Muscle of back (tissue), 11 donors: Measurements from ENCODE around the gene MICALL2. TPM values are rescaled to one million over a fixed set of nuclear protein-coding genes. Genes with fewer than 3 reads are reported as not detected.
"Not testable (repeated sequence)": the region's sequence is repeated elsewhere in the genome, so short reads cannot be mapped to it uniquely, and the experiment has no call there.

Experiments used
- DNase-seq, 3 donors: peaks; one replicate each; pipeline versions ENCODE4 v3.0.0 to v3.0.0-alpha.2; 2013
- polyA plus RNA-seq, 10 donors: library from polyadenylated mRNA; unstranded; fragments of 120-200 nt; gene quantifications; one replicate each; pipeline ENCODE4 v1.2.1, GENCODE V29; 2013; ENCODE audit not compliant: insufficient read length in 10 of 10

The MICALL2 gene
- polyA plus RNA-seq, 10 donors = 4.0 to 10.2 (median 6.0) TPM

DNA sequence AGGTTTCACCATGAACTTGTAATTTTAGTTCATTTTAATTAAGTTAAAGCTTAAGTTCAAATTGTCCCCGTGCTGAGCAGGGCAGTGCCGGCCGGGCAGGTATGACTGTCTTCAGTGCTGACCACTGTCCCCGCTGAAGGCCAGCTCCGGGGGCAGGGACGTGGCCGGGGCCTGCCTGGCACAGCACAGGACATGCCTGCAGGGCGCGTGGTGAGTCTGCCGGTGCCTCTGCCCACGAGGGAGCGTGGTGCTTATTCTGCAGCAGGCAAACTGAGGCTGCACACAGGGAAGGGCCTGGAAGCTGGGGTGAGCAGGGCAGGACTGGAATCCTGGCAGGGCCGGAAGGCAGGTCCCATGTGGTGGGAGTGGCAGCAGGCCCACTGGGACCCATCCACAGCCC is 9.8 kb downstream of the MICALL2 start:
- DNase-seq = no peak

DNA sequence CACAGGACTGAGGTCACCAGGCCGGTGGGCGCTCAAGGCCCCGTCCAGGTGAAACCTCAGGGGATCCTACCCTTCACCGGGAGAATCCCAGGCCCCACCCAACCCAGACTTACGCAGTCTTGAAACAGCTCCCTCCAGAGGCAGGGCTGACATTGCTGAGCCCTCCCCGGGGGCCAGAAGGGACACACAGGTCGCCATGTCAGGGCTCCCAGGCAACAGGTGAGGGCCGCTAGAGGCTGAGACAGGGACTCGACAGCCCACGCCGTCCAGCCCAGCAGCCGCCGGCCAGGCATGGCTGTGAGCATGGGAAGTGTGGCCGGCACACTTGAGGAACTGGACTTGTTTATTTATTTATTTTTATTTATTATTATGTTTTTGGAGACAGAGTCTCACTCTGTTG is 10.3 kb downstream of the MICALL2 start:
- no peak for DNase-seq

GRCh38 chr7:1447551-1448244 is 11.6 kb downstream of the MICALL2 start:
- peak in 1 of 3 donors; percentile 14 for DNase-seq

DNA sequence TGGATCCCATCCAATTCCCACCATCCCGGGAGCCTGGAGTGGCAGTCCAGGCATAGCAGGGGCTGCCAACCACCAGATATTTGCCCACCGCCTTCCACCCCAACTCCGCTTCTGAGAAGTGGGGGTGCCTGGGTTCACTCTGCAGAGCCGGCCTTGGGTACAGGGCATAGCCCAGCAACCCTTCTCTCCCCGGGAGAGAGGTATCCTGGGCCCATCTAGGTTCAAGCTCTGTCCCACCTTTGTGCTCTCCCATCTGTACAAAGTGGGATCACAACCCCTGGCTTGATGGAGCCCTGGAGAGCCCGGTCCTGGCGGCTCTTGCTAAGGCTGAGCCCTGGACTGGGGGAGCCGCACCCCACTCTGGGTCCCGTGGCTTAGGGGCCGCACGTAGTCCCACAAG is 12.2 kb downstream of the MICALL2 start:
- DNase-seq = no peak

GRCh38 chr7:1446620-1447032 is 12.6 kb downstream of the MICALL2 start:
- DNase-seq = no peak

DNA sequence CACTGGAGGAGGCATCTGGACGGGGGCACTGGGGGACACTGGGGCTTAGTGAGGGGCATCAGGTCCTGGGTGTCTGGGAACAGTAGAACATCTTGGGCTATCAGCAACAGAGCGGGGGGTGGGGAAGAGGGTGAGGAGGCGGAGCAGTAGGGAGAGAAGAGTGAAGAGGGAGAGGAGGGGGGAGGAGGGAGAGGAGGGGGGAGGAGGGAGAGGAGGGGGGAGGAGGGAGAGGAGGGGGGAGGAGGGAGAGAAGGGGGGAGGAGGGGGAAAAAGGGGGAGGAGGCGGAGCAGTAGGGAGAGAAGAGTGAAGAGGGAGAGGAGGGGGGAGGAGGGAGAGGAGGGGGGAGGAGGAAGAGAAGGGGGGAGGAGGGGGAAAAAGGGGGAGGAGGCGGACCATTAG is 13.2 kb downstream of the MICALL2 start:
- DNase-seq = not testable (repeated sequence)

DNA sequence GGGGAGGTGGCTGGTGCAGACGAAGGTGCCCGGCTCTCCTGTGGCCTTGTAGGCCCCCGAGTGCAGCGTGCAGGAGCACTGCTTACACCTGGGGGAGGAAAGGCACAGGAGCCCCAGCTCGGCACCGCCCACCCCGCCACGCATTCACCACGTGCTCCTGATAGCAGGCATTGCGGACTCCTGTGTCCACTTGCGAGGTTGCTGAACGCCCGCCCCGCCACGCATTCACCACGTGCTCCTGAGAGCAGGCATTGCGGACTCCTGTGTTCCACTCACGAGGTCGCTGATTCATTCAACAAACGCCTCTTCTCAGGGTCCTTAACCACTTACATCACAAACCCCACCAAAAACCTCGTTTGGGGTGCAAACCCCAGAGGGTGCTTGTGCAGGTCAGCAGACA is 13.9 kb downstream of the MICALL2 start:
- no peak for DNase-seq

GRCh38 chr7:1444925-1445322 is 14.3 kb downstream of the MICALL2 start:
- DNase-seq = no peak

- DNase-seq = no peak
Measured at GRCh38 chr7:1444214-1444924, 14.9 kb downstream of the MICALL2 start.

DNA sequence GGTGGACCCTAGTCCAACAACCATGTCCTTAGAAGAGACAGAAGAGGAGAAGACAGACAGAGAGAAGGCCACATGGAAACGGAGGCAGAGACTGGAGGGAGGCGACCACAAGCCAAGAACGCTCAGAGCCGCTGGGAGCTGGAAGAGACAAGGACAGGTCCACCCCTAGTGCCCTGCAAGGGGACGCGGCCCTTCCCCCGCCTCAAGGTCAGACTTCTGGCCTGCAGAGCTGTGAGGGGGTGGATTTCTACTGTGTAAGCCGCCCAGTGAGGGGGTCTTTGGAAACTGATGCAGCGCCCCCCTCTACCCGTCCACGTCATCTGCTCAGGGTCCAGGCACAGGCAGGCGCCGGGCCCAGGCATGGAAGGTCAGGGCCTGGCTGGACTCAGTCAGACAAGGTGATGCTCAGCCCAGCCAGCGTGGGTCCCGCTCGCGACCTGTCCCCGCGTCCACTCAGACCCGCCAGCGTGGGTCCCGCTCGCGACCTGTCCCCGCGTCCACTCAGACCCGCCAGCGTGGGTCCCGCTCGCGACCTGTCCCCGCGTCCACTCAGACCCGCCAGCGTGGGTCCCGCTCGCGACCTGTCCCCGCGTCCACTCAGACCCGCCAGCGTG is 15.6 kb downstream of the MICALL2 start:
- DNase-seq = not testable (repeated sequence)

- no peak for DNase-seq
Measured at GRCh38 chr7:1442355-1443124, 16.7 kb downstream of the MICALL2 start.

- DNase-seq = no peak
Measured at GRCh38 chr7:1441615-1442354, 17.5 kb downstream of the MICALL2 start.

GRCh38 chr7:1440620-1441019 is 18.6 kb downstream of the MICALL2 start:
- DNase-seq = no peak

DNA sequence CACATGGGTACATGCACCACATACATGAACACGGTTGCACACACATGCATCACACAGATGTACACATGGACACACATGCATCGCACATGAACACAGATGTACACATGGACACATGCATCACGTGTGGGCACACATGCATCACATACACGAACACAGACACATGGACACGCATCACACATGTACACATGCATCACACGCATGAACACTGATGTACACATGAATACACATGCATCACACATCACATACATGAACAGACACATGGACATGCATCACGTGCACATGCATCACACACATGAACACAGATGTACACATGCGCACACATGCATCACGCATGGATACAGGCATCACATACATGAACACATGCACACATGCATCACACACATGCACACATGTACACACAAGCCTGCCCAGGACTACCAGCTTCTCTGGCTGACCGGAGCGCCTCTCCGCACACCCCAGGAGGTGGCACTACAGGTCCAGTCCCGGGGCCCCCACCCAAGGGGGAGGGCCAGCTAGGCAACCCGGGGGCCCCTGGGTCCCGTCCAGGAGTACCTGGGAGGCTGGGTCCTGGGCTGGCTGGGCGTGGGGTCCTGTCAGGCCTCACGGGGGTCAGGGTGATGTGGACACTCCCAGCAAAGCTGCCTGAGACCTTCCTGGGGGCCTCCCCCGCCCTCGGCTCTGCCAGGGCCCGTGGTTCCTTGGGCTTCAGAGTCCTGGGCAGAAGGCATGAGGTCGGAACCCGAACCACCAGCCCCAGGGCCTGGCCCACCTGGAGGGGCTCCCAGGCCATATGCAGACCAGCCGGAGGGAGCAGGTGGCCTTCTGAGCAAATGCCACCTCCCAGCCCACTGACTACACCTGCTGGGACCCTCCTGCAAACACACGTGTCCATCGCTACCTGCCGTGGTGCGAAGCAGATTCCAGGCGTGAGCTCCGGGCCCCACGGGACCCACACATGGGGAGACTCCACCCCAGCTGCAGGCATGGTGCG is 19.6 kb downstream of the MICALL2 start:
- DNase-seq = no peak

GRCh38 chr7:1438821-1439220 is 20.4 kb downstream of the MICALL2 start:
- DNase-seq = no peak

- DNase-seq = no peak
Measured at GRCh38 chr7:1438208-1438607, 21.1 kb downstream of the MICALL2 start.

DNA sequence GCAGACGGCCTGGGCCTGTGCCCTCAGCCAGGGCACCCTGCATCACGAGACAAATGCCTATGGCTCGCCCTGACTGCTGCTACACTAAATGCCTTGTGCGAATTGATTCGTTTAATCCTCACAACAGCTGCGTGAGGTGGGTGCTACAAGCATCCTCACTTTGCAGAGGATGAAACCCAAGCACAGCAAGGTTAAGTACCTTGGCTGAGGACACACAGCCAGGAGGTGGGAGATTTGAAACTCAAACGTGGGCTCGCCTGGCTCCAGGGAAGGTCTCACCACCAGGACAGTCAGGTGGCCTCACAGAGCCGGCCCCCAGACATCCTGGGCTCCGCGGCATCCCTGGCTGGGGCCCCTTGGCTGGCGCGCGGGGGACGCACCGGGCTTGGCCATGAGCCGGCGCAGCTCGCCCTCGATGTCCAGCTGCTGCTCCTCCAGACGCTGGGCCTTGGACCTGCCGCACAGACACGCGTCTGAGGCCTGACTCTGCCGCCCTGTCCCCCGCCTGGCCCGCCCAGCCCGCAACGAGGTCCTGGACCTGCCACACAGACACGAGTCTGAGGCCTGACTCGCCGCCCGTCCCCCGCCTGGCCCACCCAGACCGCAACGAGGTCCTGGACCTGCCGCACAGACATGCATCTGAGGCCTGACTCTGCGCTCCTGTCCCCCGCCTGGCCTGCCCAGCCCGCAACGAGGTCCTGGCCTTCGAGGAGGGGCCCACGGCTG is 22.0 kb downstream of the MICALL2 start:
- DNase-seq = no peak

DNA sequence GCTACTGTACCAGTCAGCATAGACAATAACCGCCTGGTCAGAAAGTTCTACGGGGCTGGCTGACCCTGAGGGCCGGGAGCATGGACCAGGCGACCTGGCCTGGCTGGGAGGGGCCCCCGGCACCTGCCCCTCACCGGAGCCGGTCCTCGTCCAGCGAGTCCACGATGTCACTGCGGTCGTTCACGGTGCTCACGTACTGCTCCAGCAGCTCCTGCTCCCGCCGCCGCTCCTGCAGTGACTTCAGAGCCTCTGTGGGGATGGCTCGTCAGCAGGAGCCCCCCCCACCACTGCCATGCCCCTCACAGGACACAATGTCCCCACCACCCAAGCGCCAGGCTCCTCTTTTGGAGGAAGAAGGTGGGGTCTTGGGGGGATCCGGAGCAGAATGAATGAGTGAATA is 22.7 kb downstream of the MICALL2 start:
- DNase-seq = no peak

GRCh38 chr7:1434891-1435670 is 24.2 kb downstream of the MICALL2 start:
- no peak for DNase-seq
